ENCODE data around the gene NRG3. TPM values are rescaled to one million over a fixed set of nuclear protein-coding genes. Genes with fewer than 3 reads are reported as not detected.
"Not testable (repeated sequence)": the region's sequence is repeated elsewhere in the genome, so short reads cannot be mapped to it uniquely, and the experiment has no call there.

Gene NRG3
- total RNA-seq, 1 donor from 2014 or later = 0.39 TPM

GRCh38 chr10:82925547-82925946, 1050.6 kb downstream of the NRG3 start:
- no peak for DNase-seq

GRCh38 chr10:82932451-82932850, 1057.5 kb downstream of the NRG3 start:
- DNase-seq = no peak

- DNase-seq = no peak
Measured at GRCh38 chr10:82934429-82934828, 1059.4 kb downstream of the NRG3 start.

GRCh38 chr10:82934947-82935346, 1060.0 kb downstream of the NRG3 start:
- DNase-seq = no peak

GRCh38 chr10:82938331-82938730, 1063.3 kb downstream of the NRG3 start:
- DNase-seq = no peak

- DNase-seq = peak; percentile 23
Measured at GRCh38 chr10:82942286-82943099, 1067.5 kb downstream of the NRG3 start.

GRCh38 chr10:82943142-82943541, 1068.1 kb downstream of the NRG3 start:
- DNase-seq = no peak

GRCh38 chr10:82949816-82950575, 1075.0 kb downstream of the NRG3 start:
- no peak for DNase-seq

- no peak for DNase-seq
Measured at GRCh38 chr10:82953331-82953730, 1078.3 kb downstream of the NRG3 start.

GRCh38 chr10:82953909-82954308, 1078.9 kb downstream of the NRG3 start:
- no peak for DNase-seq

GRCh38 chr10:82960421-82961060, 1085.5 kb downstream of the NRG3 start:
- not testable (repeated sequence) for DNase-seq

GRCh38 chr10:82961864-82962263, 1086.9 kb downstream of the NRG3 start:
- DNase-seq = no peak

- no peak for DNase-seq
Measured at GRCh38 chr10:82966130-82966529, 1091.1 kb downstream of the NRG3 start.

- DNase-seq = no peak
Measured at GRCh38 chr10:82968533-82968932, 1093.5 kb downstream of the NRG3 start.

- no peak for DNase-seq
Measured at GRCh38 chr10:82969405-82969804, 1094.4 kb downstream of the NRG3 start.

- DNase-seq = no peak
Measured at GRCh38 chr10:82980321-82980720, 1105.3 kb downstream of the NRG3 start.

GRCh38 chr10:82981137-82981723, 1106.2 kb downstream of the NRG3 start:
- DNase-seq = no peak

GRCh38 chr10:82982110-82982608, 1107.2 kb downstream of the NRG3 start:
- peak; percentile 81 for DNase-seq

- no peak for DNase-seq
Measured at GRCh38 chr10:82986216-82986615, 1111.2 kb downstream of the NRG3 start.

GRCh38 chr10:83006479-83006878, 1131.5 kb downstream of the NRG3 start:
- not testable (repeated sequence) for DNase-seq

GRCh38 chr10:83007510-83007909, 1132.5 kb downstream of the NRG3 start:
- DNase-seq = no peak

- no peak for DNase-seq
Measured at GRCh38 chr10:83012866-83013265, 1137.9 kb downstream of the NRG3 start.

Data from skin of body (tissue), 2 donors.